ENCODE measurements around the gene SLC35F3.

GRCh38 chr1:233972563-233972950, 68.1 kb downstream of the SLC35F3 start:
- TF ChIP-seq, protein P1, sequence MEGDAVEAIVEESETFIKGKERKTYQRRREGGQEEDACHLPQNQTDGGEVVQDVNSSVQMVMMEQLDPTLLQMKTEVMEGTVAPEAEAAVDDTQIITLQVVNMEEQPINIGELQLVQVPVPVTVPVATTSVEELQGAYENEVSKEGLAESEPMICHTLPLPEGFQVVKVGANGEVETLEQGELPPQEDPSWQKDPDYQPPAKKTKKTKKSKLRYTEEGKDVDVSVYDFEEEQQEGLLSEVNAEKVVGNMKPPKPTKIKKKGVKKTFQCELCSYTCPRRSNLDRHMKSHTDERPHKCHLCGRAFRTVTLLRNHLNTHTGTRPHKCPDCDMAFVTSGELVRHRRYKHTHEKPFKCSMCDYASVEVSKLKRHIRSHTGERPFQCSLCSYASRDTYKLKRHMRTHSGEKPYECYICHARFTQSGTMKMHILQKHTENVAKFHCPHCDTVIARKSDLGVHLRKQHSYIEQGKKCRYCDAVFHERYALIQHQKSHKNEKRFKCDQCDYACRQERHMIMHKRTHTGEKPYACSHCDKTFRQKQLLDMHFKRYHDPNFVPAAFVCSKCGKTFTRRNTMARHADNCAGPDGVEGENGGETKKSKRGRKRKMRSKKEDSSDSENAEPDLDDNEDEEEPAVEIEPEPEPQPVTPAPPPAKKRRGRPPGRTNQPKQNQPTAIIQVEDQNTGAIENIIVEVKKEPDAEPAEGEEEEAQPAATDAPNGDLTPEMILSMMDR (IDR thresholded peaks at IDR 0.05): no peak
- TF ChIP-seq POLR2A (IDR thresholded peaks at IDR 0.05): no peak

All from Peyer's patch (tissue), 4 donors.